Measurements from ENCODE around the gene ATP6V1G3.
"Not testable (repeated sequence)": the region's sequence is repeated elsewhere in the genome, so short reads cannot be mapped to it uniquely, and the experiment has no call there.

- not testable (repeated sequence) for TF ChIP-seq CTCF, POLR2A (IDR thresholded peaks at IDR 0.05)
Measured at GRCh38 chr1:198477354-198477753, 63.1 kb downstream of the ATP6V1G3 start.
